Upper lobe of right lung (tissue), 1 donor: ENCODE measurements around the gene PLEKHA5. TPM values are rescaled to one million over a fixed set of nuclear protein-coding genes. Genes with fewer than 3 reads are reported as not detected.

Source experiments
- ATAC-seq: fragments of 200-7000 bp; cut with Tn5 transposase; one replicate; pipeline ENCODE4 v1.9.1; 2020; ENCODE audit warnings: mild to moderate bottlenecking, moderate library complexity
- DNase-seq: peaks from one replicate; pipeline ENCODE4 v3.0.0-alpha.2; 2020
- H3K27ac ChIP-seq: fragments of 200-600 bp; one replicate; pipeline ENCODE4 v1.8.0; 2022
- H3K27me3 ChIP-seq: fragments of 200-600 bp; one replicate; pipeline ENCODE4 v1.8.0; 2022; ENCODE audit warnings: mild to moderate bottlenecking
- H3K36me3 ChIP-seq: fragments of 200-600 bp; one replicate; pipeline ENCODE4 v1.8.0; 2022
- H3K4me1 ChIP-seq: fragments of 200-600 bp; one replicate; pipeline ENCODE4 v1.8.0; 2022
- H3K4me3 ChIP-seq: fragments of 200-600 bp; one replicate; pipeline ENCODE4 v1.8.0; 2022; ENCODE audit warnings: mild to moderate bottlenecking
- H3K9me3 ChIP-seq: fragments of 200-600 bp; one replicate; pipeline ENCODE4 v1.8.0; 2022
- CTCF ChIP-seq: fragments of 200-600 bp; IDR thresholded peaks from one replicate; pipeline ENCODE4 v1.8.0; 2022; ENCODE audit warnings: antibody characterized with exemption
- intact Hi-C: fragments of 100-400 bp; cut with DNase I; formaldehyde crosslinking; loops from one replicate; pipeline ENCODE4 v1.11.0; 2022
- total RNA-seq: library from RNA; stranded (reverse); fragmentation: NEBNext Ultra II Directional; extraction: Animal tissue kit (Norgen Biotek cat#: 25700); gene quantifications from one replicate; pipeline ENCODE4 v1.2.1, GENCODE V29; 2021
- donor health status: DM: no; HTN: yes; CAD: no; lungs with severe emphysema.

PLEKHA5 gene
- total RNA-seq, 1 donor from 2014 or later, result 30.2 TPM

- Histone ChIP-seq H3K36me3 (no peaks in the 10 kb centered on the region), H3K27me3 (no peaks in the 10 kb centered on the region), H3K27ac (no peak overlapping the region), H3K4me3 (no peak overlapping the region), H3K9me3 (no peaks in the 10 kb centered on the region), H3K4me1 (peaks cover 16% of the 10 kb centered on the region)
- intact Hi-C loops, result no loop called here
- no peak for ATAC-seq
- TF ChIP-seq CTCF, result no peak
- DNase-seq, result no peak
Observed at GRCh38 chr12:19234171-19234704, 104.7 kb downstream of the PLEKHA5 start.

DNA sequence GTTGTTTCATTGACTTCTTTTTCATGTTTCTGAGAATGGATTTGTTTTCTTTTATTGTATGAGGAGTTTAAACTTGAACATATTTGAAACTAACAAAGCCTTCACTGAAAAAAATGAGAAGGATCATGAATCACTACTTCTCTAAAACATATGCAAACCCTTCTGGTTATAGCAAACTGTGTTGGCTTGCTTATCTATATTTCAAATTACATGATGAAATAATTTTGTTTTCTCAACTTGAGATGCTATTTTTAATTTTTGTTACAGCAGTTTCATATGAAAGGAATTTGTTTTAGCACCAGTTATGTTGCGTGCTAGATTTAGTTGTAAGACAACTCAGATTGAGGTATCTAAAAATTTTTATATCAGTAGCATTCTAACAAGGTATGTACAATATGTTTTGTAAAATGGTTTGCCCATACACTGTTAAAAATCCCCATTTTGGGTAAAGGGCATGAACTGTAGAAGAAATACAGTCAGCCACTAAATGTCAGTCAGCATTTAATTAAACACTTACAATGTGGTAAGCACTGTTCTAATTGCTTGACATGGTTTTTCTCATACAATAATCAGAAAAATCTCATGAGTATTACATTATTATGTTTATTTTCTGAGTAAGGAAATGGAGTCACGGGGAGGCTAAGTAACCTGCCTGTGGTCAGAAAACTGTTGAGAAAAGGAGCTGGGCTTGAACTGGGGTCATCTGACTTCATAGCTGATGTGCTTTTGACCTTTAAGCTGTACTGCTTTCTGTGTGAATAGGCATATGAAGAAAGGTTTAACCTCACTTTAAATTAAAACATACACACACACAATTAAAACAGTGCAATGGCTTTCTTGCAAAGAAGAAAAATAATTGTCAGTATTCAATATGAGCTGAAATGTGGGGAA is 105.7 kb downstream of the PLEKHA5 start:
- Histone ChIP-seq H3K27ac (no peak overlapping the region), H3K36me3 (no peaks in the 10 kb centered on the region), H3K4me3 (no peak overlapping the region), H3K4me1 (peaks cover 16% of the 10 kb centered on the region), H3K27me3 (no peaks in the 10 kb centered on the region), H3K9me3 (no peaks in the 10 kb centered on the region)
- no peak for TF ChIP-seq CTCF
- ATAC-seq (no peak), DNase-seq (no peak)
- intact Hi-C loops, result no loop called here

DNA sequence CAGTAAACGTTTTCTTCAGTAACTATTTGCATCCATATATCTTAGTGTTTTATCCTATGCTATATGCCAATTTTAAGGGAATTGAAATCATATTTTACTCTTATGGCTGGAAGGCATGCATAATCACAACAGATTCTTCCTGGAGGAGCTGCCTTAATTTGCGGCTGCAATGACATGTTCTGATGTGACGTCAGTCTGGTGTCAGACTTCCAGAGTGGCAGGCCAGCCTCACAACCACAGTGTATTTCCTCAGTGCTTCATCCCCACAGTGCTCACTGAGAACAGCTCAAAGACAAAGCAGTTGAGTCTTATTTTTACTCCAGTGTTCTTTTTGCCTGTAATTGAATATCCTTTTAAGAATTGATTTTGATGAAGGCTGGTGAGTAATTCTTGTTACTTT is 107.1 kb downstream of the PLEKHA5 start:
- Histone ChIP-seq H3K36me3 (no peaks in the 10 kb centered on the region), H3K9me3 (no peaks in the 10 kb centered on the region), H3K4me3 (no peak overlapping the region), H3K27me3 (no peaks in the 10 kb centered on the region), H3K27ac (no peak overlapping the region), H3K4me1 (peaks cover 16% of the 10 kb centered on the region)
- DNase-seq (no peak), ATAC-seq (no peak)
- TF ChIP-seq CTCF, result no peak
- intact Hi-C loops, result no loop called here

DNA sequence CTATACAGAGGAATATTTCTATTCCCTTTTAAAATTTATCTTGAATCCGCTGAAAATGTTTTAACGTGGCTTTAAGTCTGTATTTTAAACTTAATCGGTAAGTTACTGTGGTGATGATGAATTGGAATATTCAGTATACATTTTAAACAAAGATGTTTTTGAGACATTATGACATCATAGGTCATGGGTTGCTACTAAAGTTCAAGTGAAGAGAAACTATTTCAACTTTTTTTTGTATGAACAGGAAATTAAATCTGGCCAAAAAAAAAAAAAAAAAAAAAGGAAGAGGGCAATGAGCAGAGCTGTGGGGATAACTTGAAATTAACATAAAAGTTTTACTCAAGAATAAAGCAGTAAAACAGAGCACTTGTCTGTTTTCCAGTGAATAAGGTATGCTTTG is 109.0 kb downstream of the PLEKHA5 start:
- TF ChIP-seq CTCF, result no peak
- Histone ChIP-seq H3K4me3 (no peak overlapping the region), H3K27me3 (no peaks in the 10 kb centered on the region), H3K36me3 (no peaks in the 10 kb centered on the region), H3K27ac (no peak overlapping the region), H3K9me3 (no peaks in the 10 kb centered on the region), H3K4me1 (peaks cover 16% of the 10 kb centered on the region)
- ATAC-seq (no peak), DNase-seq (no peak)
- intact Hi-C loops, result no loop called here

DNA sequence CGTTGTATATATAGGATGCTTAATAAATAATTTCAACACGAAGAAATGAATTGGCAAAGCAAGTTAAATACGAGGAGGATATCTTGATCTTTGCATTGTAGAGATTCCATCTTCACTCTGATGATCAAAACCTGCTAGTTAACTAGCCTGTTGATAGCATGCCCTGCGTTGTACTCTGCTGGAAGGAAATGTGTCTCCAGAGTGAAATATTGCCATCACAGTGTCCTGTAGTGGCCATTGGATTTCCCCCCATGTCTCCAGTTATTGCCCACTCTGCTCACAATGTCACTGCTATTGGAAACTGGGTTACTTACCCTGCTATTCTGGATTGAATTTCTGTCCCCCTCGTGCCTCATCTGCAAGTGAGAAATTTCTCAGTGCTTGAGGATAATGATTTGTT is 109.6 kb downstream of the PLEKHA5 start:
- Histone ChIP-seq H3K4me3 (no peak overlapping the region), H3K27ac (no peak overlapping the region), H3K27me3 (no peaks in the 10 kb centered on the region), H3K4me1 (peaks cover 14% of the 10 kb centered on the region), H3K36me3 (no peaks in the 10 kb centered on the region), H3K9me3 (no peaks in the 10 kb centered on the region)
- no peak for TF ChIP-seq CTCF
- DNase-seq (no peak), ATAC-seq (no peak)
- intact Hi-C loops, result no loop called here
